IPS-18c (cell line): ENCODE data around the gene HNRNPUL1.
A peak's percentile ranks its signal among the peaks of the same experiment; 100 is the strongest.

Experiments
- H3K4me3 ChIP-seq: 2 replicates; pipeline ENCODE4 v1.7.0; 2013; ENCODE audit warnings: low read depth, mild to moderate bottlenecking, low read length, moderate library complexity; ENCODE audit not compliant: insufficient read depth
- H3K9me3 ChIP-seq: one replicate; pipeline ENCODE4 v1.6.1; 2013; ENCODE audit warnings: mild to moderate bottlenecking, low read length, moderate library complexity; ENCODE audit not compliant: control insufficient read depth, insufficient read depth

The HNRNPUL1 gene

GRCh38 chr19:41298348-41298964 lies 34.3 kb downstream of the HNRNPUL1 start:
- H3K9me3 ChIP-seq: no peaks in the 10 kb centered on the region
- H3K4me3 ChIP-seq: no peak overlapping the region

DNA sequence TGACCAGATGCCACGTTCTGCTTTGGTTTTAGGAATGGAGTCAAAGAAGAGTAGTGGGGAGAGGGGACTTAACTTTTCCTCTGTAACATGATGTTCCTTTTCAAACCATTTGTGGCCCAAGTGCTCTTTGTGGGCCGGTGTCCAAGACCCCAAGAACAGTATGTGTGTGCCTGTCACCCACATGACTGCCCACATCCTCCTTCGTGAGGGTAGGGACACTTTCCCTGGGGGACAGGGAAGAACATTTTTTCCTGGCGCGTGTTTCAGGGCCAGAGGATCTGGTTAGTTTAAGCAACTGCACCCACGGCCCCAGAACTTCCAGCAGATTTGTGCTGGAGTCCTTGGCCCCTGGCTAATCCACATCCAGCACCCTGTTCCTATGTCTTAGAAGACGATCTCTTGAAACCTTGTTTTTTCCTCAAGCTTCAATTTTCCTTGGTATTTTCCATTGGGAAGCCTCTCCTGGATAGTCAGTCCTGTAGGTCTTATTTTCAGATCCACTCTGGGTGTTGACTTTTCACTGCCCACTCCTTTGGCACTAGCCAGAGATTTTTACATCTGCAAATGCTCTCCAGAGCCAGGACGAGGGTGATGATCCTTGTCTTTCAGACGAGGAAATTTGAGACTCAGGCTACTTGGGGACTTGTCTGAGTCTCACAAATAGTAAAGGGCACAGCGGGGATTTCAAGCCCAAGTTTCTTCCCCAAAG lies 35.0 kb downstream of the HNRNPUL1 start:
- Histone ChIP-seq H3K4me3 (no peak overlapping the region), H3K9me3 (no peaks in the 10 kb centered on the region)

DNA sequence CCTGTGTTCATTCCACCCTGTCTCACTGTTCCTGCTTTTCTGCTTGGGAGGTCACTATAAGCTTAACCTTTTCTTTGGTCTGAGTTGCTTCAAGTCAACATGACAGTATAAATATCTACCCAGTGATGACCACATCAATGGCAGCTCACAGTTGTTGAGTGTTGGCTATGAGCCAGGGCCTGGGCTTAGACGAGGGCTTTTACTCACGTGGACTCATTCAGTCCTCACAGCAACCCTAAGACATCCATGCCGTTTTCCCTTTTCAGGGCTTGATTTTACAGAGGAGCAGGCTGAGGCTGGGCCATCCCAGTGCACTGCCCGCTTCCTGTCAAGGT lies 35.5 kb downstream of the HNRNPUL1 start:
- no peak overlapping the region for H3K4me3 ChIP-seq
- H3K9me3 ChIP-seq: no peaks in the 10 kb centered on the region

DNA sequence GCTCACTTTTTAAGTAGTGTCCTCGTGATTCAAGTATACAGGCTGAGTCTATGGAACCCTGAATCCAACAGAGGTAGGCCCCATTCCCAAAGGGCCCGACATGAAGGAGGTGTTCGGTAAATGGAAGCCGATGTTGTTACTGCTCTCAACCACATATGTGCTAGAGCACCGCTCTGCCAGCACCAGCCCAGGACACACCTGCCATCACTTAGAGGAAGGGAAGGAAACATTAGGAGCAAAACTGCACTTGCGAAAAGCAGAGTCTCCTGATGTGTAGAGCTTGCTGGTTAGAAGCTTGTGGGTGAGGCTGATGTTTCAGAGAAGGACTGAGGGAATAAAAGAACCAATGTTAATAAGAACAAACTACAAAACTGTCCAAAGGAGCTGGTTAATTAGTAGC lies 36.4 kb downstream of the HNRNPUL1 start:
- Histone ChIP-seq H3K9me3 (no peaks in the 10 kb centered on the region), H3K4me3 (no peak overlapping the region)

DNA sequence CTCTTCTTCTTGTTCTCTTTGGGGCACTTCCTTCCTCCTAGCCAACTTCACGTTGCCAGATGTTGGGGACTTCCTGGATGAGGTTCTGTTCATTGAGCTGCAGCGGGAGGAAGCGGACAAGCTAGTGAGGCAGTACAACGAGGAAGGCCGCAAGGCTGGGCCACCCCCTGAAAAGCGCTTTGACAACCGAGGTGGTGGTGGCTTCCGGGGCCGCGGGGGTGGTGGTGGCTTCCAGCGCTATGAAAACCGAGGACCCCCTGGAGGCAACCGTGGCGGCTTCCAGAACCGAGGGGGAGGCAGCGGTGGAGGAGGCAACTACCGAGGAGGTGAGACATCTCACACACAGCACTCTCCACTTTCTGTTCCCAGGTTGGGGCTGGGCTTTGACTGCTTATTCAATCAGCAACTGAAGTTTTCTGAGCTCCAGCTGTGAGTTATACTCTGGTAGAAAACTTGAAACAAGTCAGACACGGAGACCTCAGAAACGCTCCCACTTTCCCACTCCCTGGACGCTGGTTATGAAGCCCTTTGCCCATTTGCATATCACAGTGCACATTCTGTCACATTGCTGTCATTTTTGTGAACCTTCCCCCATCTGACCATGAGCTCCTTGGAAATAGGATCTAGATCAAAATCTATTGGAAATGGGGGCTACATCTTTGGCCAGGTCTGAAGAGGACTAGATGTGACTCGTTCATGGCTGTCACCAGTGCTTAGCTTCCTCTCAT lies 38.6 kb downstream of the HNRNPUL1 start:
- Histone ChIP-seq H3K9me3 (peaks cover 2% of the 10 kb centered on the region), H3K4me3 (no peak overlapping the region)

DNA sequence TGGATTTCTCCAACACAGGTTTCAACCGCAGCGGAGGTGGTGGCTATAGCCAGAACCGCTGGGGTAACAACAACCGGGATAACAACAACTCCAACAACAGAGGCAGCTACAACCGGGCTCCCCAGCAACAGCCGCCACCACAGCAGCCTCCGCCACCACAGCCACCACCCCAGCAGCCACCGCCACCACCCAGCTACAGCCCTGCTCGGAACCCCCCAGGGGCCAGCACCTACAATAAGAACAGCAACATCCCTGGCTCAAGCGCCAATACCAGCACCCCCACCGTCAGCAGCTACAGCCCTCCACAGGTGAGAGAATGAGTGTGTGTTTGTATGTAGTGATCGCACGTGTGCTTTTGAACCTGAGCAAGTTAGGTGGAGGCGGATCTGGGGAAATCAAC lies 39.8 kb downstream of the HNRNPUL1 start:
- Histone ChIP-seq H3K4me3 (no peak overlapping the region), H3K9me3 (peaks cover 2% of the 10 kb centered on the region)

- peaks cover 2% of the 10 kb centered on the region for H3K9me3 ChIP-seq
- no peak overlapping the region for H3K4me3 ChIP-seq
Observed at GRCh38 chr19:41304706-41305483, 40.7 kb downstream of the HNRNPUL1 start.

DNA sequence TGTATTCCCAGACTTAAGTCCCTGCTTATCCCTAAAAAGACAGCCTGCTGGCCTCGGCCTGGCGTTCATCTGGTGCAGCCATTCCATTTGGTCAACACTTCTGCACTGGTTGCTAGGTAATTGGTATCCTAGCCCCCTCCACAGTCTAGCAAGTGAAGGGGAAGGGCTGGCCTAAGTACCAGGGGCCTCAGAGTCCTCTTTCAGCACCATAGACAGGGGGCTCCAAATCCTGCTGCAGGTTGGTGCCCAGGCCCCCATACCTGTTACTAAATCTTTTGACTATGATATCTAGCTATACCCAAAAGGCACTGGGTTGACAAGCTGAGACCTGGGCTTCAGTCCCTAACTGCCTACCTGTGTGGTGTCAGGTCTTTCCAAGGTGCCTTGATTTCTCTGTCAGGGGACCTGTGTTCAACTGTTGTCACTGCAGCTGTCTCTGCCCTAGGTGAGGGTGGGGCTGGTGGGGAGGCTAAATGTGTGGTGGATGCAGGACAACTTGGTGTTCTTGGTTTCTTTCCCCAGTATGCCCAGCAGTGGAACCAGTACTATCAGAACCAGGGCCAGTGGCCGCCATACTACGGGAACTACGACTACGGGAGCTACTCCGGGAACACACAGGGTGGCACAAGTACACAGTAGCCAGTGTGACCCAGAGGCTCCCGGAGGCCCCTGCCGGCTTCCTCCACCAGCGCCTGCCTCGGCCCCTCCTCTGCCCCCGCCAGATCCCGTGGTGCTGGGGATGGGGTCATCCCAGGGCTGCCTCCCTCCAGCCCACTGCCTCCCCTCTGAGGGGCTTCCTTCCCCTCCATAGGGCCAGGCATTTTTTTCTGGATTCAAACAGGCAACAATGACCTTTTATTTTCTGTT lies 42.0 kb downstream of the HNRNPUL1 start:
- H3K9me3 ChIP-seq: peaks cover 2% of the 10 kb centered on the region

GRCh38 chr19:41307090-41307875 lies 43.1 kb downstream of the HNRNPUL1 start:
- Histone ChIP-seq H3K9me3 (peaks cover 2% of the 10 kb centered on the region), H3K4me3 (no peak overlapping the region)

More for the DNA sequence above, 42.0 kb downstream of the HNRNPUL1 start:
- no peak overlapping the region for H3K4me3 ChIP-seq

- H3K4me3 ChIP-seq: no peak overlapping the region
- H3K9me3 ChIP-seq: peaks cover 2% of the 10 kb centered on the region
Observed at GRCh38 chr19:41307954-41308449, 43.8 kb downstream of the HNRNPUL1 start.

- Histone ChIP-seq H3K4me3 (no peak overlapping the region), H3K9me3 (peaks cover 2% of the 10 kb centered on the region)
Observed at GRCh38 chr19:41308450-41309179, 44.4 kb downstream of the HNRNPUL1 start.

DNA sequence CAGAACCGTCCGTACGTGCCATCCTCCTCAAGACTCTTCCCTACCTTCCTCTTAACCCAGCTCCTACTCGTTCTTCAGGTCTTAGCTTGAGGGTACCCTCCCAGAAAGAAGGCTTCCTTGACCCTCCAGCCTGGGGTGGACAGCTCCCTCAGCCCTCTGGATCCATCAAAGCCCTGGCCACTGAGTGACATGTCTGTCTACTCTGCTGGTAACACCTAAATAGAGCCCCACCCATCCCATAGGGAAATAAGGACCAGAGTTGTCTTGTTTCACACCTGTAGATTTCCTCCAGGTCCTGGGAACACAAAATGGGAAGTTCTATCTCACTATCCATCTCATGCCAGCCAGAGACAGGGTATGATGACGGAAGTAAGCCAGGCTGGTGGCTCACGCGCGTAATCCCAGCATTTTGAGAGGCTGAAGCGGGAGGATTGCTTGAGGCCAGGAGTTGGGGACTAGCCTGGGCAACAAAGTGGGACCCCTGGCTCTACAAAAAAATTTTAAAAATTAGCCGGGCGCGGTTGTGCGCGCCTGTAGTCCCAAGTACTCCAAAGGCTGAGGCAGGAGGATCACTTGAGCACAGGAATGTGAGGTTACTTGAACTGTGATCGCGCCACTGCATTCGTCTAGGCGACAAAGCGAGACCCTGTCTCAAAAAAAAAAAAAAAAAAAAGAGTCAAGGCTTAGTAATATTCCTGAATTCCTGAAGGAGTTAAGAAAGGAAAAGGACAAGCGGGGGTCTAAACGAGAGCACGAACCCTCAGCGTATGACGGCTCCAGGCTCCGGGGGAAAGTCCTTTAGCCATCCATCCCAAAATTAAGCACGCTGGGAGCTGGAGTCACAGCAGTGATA lies 45.2 kb downstream of the HNRNPUL1 start:
- peaks cover 2% of the 10 kb centered on the region for H3K9me3 ChIP-seq
- peak overlapping the region; percentile 88 for H3K4me3 ChIP-seq

GRCh38 chr19:41310033-41310831 lies 46.1 kb downstream of the HNRNPUL1 start, which contains the start of gene CCDC97:
CCDC97 (plus strand) TSS chr19:41310172; CDS start chr19:41310311, 139 bp downstream.
- peaks cover 2% of the 10 kb centered on the region for H3K9me3 ChIP-seq
- peak within 1 kb of the TSS; percentile 88 for H3K4me3 ChIP-seq

DNA sequence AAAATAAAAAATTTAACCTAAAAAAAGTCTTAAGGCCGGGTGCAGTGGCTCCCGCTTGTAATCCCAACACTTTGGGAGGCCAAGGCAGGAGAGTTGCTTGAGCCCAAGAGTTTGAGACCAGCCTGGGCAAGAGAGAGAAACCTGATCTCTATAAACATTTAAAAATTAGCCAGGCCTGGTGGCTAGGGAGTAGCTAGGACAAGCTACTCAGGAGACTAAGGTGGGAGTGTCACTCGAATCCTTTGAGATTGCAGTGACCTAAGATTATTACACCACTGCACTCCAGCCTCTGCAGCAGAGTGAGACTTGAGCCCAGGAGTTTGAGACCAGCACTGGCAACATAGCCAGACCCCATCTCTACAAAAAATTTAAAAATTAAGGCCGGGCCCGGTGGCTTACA lies 46.9 kb downstream of the HNRNPUL1 start:
- H3K9me3 ChIP-seq: peaks cover 2% of the 10 kb centered on the region
- peak overlapping the region; percentile 88; the same call in 1 of the 2 replicates for H3K4me3 ChIP-seq
